Stimulated activated CD4-positive, alpha-beta T cell treated with anti-CD3 and anti-CD28 coated beads, Interleukin-1b, Interleukin-23, amount 100 ng/mL, for 1 hour (primary cell): ENCODE measurements around the gene TMEM121.

ENCODE experiments used
- DNase-seq, 2 donors: peaks; one replicate each; pipeline ENCODE4 v3.0.0-alpha.2; 2020; ENCODE audit warnings: low read depth in 2 of 2

The TMEM121 gene

DNA sequence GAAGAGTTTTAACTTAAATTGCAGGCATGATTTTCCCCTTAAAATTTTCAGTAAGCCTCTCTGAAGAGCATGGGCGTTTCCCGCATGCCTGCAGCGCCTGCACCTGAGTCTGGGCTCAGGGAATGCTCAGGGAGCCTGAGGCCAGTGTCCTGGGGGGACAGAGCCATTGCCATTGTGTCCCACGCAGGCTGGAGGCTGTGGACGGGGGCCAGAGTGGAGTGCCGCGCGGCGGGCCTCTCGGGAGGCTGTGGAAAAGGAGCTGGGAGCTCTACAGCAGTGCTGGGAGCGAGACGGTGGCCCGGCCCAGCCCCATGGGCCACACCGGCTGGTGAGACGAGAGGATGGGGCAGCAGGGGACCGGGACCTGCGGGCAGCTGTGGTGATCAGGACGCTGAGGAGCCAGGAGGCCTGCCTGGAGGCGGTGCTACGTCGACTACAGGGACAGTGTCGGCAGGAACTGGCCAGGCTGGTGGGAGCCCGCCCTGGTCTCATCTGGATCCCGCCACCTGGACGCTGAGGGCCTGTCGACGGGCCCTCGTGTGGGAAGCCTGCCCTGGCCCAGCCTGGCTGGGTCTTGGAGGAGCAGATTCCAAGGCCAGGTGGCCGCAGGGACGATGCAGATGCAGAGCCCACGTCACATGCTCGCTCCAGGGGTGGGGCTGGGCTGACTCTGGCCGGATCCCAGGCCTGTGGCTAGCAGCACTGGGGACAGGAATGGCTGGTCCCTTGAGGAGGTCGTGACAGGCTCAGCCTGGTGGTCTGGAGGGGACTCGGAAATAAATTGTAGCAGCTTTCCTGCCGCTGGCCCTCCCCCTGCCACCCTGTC is 27.7 kb upstream of the TMEM121 start:
- no peak for DNase-seq

DNA sequence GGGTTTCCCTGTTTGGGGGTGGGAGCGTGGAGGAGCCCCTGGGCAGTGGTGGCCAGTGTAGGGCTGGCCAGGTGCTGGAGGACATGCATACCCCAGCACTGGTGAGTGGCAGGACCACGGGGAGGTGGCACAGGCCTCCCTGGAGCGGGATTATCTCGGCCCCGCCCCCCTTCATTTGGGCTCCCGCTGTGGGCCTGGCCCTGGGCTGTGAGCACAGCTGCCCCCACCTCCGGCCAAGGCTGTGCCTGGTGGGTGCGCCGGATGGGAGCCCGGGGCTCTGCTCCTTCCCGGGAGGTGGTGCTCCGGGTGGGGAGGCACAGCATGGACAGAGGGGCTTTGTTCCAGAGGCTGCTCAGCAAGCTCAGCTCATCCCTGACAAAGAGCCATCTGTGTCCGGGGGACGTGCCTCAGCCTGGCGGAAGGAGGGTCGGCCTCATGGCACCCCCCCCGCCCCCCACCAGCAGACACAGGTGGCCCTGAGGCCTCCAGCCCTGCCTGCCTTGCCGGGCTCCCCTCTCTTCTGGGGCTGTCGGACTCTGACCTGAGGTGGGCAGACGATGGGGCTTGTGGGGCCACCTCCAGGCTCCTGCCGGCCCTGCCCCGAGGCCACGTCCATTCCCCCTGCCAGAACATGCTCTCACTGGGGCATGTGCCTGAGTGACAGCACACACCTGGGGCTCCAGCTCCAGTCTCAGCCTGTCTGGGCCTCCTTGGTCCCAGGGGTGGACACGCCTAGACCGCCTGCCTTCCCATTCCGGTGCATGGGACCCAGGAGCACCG is 26.9 kb upstream of the TMEM121 start:
- DNase-seq = no peak

DNA sequence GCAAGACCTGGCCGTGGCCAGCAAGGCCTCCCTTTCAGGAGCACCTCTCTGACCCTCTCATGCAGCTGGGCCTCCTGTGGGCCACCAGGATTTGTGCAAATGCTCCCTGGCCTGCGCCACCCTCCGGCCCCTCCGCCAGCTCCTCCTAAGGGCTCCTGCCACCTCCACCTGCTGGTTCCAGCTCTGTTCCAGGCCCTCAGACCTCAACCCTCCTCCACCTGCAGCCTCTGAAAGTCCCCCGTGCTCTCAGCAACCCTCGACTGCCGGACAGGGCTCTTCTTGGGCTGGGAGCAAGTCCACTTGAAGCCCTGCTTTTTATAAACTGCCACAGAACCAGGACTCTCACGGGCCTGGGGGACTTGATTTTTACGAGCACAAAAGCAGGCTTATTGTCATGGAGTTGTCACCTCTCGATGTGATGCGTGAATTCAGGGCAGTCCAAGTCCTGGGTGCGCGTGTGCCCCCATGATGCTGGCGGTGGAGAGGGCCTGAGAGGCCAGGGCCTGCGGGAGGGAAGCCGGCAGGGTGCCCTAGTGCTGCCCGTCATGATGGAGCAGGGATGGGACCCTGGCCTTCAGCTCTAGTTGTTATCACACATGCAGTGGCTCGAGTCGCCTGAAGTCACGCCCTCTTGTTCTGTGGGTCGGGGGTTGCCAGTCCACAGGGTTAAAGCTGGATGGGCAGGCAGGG is 26.2 kb upstream of the TMEM121 start:
- DNase-seq = no peak

DNA sequence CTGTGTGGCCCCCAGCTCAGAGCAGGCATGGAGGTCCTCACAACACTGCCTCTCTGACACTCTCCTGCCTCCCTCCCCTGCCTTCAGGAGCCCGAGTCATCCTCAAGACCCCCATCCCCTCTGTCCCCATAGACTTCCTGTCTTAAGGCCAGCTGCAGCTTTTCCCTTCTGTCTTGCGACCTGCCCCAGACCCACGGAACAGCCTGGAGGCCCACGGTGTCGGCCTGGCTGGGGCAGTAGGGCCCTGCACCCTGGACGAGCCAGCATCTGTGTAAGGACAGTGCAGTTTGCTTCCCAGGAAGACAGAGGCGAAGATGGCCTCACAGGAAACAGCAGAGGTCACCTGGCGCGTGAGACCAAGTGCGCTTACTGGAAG is 25.7 kb upstream of the TMEM121 start:
- DNase-seq = no peak

DNA sequence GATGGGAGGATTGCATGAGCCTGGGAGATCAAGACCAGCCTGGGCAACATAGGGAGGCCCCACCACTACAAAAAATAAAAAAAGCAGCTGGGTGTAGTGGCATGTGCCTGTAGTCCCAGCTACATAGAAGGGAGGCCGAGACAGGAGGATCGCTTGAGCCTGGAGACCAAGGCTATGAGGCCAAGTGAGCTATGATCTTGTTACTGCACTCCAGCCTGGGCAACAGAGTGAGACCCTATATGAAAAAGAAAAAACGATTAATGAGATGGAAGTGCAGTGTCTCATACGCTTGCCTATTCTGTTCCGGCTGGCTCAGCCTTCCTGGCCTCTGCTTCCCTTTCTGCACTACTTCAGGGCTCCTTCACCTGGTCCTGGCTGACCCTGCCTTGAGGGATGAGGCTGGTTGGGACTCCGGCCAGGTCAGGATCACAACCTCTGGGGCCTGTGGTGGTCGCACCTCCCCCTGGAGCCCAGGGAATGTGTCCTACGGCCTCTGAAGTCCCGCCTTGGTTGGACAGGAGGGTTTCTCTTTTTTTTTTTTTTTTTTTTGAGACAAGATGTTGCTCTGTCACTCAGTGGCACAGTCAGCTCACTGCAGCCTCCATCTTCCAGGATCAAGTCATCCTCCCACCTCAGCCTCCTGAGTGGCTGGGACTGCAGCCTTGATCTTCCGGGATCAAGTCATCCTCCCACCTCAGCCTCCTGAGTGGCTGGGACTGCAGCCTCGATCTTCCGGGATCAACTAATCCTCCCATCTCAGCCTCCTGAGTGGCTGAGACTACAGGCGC is 24.7 kb upstream of the TMEM121 start:
- no peak for DNase-seq

DNA sequence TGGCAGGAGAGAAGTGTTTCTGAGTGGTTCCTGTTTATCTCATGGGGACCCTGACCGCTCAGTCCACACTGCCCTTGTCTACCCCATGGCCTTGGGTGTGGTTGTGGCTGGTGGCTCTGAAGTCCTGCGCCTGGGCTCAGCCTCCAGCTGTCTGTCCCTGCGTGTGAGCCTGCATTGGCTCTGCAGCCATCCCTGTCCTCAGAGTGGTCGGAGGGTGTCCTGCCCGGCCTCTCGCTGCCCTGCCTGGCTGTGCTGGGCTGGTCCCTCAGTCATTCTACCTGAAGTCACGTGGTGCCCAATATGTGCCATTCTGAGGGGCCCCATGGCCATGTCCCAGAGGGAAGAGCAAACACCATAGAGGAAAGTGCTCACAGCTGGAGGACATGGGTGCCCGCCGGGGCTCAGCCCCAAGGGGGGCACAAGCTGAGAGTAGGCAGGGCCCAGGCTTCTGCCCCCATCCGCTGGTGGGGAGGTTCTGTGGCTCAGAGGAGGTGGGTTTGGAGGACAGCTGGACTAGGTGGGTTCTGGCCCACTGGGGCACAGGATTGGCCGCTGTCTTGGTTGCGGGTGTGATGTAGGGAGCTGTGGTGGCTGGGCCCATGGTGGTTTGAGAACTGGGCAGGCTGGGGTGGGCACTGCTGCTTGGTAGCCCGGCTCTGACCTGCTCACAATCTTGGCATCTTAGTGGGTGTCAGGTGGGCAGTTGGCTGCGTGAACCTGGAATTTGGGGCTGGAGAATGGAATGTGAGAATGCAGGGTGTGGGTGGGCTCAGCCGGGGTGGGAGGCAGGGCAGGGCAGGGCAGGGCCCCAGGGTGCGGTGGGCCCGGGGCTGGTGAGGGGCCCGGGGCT is 23.7 kb upstream of the TMEM121 start:
- DNase-seq = no peak

DNA sequence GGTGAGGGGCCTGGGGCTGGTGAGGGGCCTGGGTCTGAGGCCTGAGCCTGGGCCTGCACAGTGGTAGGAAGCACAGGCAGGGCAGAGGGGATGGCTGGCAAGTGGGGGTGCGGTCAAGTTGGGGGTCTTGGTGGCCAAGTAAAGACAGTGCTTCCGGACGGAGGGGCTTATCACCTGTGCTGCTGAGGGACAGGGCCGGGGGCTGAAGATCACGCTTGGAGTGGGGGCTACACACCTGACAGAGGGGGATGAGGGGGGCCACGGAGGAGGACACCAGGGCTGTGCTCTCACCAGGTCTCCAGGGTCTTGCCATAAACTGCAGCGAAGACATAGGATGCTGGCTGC is 23.1 kb upstream of the TMEM121 start:
- no peak for DNase-seq

DNA sequence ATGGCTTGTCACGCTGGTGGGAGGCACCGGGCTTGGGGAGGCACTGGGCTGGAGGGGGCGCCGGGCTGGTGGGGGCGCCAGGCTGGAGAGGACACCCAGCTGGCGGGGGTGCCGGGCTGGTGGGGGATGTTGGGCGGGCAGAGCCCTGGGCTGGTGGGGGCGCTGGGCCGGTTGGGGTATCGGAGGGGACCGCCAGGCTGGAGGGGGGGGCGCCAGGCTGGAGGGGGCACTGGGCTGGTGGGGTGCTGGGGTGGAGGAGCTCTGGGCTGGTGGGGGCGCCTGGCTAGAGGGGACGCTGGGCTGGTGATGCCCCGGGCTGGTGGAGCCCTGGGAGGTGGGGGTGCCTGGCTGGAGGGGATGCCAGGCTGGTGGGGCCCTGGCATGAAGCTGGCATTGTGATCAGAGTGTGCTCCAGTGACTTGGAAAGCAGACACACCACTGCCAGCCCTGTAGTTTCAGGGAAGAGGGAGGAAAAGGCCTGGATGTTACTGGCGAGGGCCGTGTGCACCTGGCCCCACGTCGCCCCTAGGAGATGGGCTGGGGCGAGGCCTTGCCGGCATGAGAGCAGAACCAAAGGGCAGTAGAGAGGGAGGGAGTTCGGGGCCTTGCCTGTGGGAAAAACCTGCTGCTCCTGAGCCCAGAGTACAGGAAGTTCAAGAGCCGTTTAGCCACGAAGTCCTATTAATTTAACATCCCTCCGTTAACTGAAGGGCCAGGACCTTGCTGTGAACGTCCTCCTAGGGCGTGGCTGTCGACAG is 22.3 kb upstream of the TMEM121 start:
- DNase-seq = no peak

DNA sequence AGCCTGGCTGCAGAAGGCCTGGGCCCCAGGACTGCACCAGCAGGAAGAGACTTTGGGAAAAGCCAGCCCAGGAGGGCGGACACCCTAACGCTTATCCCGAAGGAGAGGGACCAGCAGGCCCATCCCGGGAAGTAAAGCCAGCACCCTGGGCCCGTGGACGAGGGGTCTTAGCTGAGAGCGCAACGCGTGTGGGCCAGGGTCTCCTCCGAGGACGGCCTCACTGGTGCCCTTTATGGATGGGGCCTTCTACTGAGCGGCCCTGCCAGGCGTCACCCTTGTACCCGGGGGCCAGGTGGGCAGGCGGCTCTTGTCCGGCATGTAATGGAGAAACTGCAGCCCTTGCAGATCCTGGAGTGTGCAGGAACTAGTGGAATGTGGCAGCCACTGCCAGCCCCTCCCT is 21.3 kb upstream of the TMEM121 start:
- DNase-seq = no peak

DNA sequence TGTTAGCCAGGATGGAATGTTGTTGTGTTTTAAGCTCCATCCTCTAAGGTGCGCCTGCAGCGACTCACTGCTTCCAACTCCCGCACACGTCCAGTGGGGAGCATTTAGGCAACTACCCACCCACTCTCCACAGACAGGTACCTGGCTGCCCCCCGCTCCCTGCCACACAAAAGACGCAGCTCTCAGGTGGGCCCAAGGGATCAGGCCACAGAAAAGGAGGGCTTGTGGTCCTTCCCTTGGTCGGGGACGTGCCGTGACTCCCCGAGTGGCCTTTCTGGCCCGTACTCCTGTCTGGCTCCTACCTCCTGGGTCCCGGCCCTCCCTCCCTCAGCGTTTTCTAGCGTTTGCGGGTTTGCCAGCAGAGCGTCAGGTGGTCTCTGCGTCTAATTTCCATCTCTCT is 19.1 kb upstream of the TMEM121 start:
- no peak for DNase-seq

DNA sequence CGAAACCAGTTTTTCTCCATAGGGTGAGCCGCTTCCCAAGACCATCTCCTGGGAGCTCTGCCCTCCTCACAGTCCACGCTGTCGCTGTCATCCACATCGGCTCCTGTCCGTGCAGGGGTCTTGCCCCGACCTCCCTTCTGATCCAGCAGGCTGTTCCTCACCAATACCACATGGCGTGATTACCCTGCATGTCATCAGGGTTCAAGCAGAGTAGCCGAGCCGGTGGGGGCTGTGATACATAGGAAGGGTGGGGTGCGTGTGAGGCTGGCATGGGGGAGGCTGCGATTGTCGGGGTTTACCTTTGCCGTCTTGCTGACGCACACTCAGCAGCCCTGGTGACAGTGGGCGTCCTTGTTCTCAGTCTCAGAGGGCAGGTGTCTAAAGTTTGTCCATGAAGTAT is 18.3 kb upstream of the TMEM121 start:
- no peak for DNase-seq

DNA sequence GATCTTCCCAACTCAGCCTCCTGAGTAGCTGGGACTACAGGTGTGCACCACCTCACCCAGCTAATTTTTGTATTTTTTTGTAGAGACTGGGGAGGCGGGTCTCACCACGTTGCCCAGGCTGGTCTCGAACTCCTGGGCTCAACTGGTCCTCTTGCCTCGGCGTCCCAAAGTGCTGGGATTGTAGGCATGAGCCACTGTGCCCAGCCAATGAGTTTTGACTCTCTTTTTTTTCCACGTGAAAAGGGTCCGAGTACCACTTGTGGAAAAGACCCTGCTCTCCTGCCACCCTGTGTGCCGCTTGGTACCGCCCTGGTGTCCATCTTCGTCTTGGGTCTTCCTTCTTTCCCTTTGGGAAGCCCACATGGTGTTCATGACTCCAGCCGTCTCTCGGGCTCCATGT is 17.8 kb upstream of the TMEM121 start:
- DNase-seq = no peak

DNA sequence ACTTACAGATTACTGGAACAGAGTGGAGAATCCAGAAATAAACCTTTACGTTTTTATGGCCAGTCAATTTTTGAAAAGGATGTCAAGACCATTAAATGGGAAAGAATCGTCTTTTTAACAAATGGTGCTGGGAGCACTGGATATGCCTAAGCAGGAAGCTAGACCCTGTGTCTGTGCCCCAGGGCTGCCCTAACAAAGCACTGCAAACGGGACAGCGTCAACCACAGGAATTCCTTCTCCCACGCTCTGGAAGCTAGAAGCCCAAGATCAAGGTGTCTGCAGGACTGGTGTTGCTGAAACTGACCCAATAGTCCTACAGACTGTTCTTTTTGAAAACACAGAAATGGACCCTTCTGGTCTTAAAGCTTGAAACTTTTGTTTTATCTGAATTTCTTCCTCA is 9.3 kb upstream of the TMEM121 start:
- DNase-seq = no peak

DNA sequence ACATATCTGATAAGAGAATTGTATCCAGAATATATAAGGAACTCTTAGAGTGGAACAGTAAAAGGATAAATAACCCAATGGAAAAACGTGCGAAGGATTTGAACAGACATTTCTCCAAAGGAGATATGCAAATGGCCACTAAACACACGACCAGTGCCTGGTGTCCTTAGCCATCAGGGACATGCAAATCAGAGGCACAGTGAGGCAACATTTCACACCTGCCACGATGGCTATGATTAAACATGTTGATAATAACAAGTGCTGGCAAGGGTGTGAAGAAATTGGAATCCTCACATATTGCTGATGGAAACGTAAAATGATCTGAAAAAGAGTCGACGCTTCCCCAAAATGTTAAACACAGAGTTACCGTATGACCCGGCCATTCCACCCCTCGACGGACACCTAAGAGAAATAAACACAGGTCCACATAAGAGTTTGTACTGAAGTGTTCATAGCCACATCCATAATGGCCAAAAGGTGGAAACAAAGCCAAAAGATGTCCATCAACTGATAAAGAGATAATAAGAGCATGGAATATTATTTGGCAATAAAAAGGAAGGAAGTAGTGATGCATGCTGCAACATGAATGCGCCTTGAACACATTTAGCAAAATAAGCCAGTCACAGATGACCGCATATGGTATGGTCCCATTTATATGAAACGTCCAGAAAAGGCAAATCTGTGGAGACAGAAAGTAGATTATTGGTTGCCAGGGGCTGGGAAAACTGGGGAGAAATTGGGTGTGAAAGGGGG is 6.3 kb upstream of the TMEM121 start:
- DNase-seq = no peak

DNA sequence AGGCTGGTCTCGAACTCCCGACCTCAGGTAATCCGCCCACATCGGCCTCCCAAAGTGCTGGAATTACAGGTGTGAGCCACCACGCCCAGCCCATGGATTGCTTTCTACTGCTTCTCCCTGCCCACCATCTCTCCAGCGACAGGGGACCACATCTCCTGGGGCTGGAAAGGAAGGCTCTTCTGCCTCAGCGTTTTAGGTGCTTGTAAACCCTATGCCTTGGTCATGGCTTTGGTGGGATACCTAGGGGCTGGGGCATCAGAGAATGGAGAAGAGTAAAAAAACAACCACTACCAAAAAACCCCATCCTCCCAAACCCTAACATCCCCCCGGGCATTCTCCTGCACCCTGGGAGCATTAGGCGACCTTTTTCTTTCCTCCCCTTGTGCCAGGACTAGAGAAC is 1.1 kb upstream of the TMEM121 start:
- no peak for DNase-seq

DNA sequence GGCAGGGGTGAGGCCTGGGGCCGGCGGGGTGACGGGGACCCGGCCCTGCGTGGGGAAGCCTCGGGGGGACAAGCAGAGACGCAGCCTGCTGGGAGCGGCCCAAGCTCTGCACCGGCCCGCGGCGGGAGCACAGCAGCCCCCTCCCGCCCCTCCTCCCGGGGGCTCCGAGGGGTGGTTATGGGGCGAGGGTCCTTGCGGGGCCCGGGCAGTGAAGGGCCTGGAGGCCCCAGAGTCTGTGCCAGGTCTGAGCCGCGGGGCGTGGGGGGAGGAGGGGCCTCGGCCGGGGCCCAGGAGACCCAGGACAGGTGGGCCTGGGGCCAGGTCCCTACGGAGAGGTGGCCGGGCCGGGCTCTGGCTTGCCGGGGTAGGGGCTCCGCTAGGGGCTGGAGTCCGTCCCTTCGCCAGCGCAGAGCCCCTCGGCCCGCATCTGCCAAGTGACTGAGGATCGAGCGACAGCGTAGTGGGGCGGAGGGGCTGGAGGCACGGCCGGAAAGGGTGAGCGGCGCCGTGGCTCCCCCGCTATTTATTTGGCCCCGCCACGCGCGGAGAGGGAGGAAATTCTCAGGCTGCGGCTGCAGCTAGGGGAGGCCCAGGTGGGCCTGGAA is 495 bp downstream of the TMEM121 start:
- no peak for DNase-seq

DNA sequence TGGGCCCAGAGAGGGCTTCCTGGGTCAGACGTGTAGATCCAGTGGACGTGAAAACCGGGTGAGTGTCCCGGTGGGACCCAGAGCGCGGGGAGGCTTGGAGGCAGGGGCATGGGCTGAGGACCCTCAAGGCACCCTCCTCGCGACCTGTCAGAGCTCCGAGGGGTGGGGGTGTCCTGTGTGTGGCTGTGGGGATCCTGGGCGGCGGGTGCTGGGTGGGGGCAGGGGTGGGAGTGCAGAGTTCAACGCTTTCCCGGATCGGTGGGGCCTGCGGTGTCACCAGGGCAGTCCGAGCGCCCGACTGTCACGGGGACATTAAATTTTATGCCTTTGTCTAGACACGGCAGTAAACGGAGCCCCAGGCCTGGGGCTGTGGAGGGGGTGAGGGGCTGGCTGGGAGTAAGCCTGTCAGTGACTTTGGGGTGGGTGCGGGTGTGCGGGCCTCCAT is 1.0 kb downstream of the TMEM121 start:
- no peak for DNase-seq

DNA sequence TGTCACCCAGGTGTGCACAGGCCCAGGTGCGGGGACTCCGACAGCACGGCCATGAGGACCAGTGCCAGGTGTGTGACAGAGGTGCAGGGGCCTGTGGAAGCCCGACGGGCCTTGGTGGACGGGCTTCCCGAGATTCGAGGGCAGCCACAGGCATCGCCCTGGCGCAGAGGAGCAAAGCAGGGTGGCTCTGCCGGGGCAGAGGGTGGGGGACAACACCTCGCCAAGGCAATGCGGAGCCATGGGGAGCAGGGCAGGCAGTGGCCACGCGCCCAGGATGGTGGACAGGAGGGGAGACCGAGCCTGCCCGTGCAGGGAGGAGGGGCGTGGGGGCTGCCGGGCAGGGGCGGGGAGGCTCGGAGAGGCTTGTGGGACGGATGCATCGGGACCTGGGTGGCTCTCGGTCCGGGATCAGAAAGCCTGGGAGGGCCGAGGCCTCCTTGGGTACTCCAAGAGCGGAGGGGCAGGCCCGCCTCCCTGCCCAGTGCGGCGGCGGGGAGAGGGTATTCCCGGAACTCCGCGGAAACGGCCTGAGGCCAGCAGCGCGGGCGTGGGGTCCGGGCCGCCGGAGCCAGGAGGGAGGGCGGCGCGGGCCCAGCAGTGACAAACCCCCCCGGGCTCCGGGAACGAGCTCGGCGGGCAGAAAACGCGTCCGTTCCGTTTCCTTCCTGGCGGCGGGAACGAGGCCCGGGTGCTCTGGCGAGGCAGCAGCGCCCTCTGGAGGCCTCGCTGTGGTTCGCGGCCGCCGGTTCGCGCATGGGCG is 1.6 kb downstream of the TMEM121 start:
- peak; percentile 50 to 71 for DNase-seq
